Measurements from ENCODE around the gene ENTPD7.

Gene ENTPD7

DNA sequence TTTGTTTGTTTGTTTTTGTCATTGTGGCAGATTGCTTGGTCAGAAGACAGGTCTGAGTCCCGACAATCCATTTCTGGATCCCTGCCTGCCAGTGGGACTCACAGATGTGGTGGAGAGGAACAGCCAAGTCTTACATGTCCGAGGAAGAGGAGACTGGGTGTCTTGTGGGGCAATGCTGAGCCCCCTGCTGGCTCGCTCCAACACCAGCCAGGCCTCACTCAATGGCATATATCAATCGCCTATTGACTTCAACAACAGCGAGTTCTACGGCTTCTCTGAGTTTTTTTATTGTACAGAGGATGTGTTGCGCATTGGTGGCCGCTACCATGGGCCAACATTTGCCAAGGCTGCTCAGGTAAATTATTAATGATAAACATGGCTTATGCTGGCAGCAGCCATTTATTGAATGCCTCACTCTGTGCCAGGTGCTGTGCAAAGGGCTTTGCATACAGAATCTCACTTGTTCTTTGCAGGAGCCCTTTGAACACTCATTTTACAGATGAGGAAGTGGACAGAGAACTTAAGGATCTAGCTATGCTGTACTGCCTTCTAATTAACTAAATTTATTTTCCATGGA is 39.3 kb downstream of the ENTPD7 start:
- Histone ChIP-seq H3K27ac (ENCODE audit: extremely low read depth, low read depth, low read length) (no peak overlapping the region), H3K4me1 (ENCODE audit: control insufficient read depth, insufficient read depth, low read length) (no peaks in the 10 kb centered on the region), H3K4me3 (ENCODE audit: low read depth, low read length) (no peak overlapping the region), H3K36me3 (ENCODE audit: control insufficient read depth in 2 of 2, insufficient read depth in 1 of 2, low read length in 2 of 2) (peaks cover 36 to 69% of the 10 kb centered on the region in 2 experiments), H3K9me3 (ENCODE audit: control insufficient read depth, insufficient read depth, low read depth, low read length) (no peaks in the 10 kb centered on the region)
- TF ChIP-seq ZNF26 (tag by site-specific recombination; IDR thresholded peaks at IDR 0.05): no peak
- TF ChIP-seq ZNF140 (tag by site-specific recombination; IDR thresholded peaks at IDR 0.05): no peak
- TF ChIP-seq YY2 (tag by site-specific recombination; IDR thresholded peaks at IDR 0.05): no peak
- TF ChIP-seq, protein P1, sequence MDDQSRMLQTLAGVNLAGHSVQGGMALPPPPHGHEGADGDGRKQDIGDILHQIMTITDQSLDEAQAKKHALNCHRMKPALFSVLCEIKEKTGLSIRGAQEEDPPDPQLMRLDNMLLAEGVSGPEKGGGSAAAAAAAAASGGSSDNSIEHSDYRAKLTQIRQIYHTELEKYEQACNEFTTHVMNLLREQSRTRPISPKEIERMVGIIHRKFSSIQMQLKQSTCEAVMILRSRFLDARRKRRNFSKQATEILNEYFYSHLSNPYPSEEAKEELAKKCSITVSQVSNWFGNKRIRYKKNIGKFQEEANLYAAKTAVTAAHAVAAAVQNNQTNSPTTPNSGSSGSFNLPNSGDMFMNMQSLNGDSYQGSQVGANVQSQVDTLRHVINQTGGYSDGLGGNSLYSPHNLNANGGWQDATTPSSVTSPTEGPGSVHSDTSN (CRISPR knock-in tag; IDR thresholded peaks at IDR 0.05): no peak
- 0 out of 2 replicates have a peak, but pooled peaks have one; percentile 23 for TF ChIP-seq CTCF (tag by site-specific recombination; IDR thresholded peaks at IDR 0.05)
- ChIA-PET POLR2A (no interaction called here), CTCF (no interaction called here)

- no peaks in the 10 kb centered on the region for H3K9me3 ChIP-seq (ENCODE audit: control insufficient read depth, insufficient read depth, low read depth, low read length)
- ChIA-PET CTCF (interaction anchor here (1.0 to 1.3 kb wide), 2 partner anchors 10 to 11 kb away, joined by 3 read pairs; no protein-coding TSS in a partner anchor), POLR2A (no interaction called here)
- H3K4me1 ChIP-seq (ENCODE audit: control insufficient read depth, insufficient read depth, low read length): no peaks in the 10 kb centered on the region
- no peak overlapping the region for H3K4me3 ChIP-seq (ENCODE audit: low read depth, low read length)
- peaks cover 31 to 90% of the 10 kb centered on the region in 2 experiments for H3K36me3 ChIP-seq (ENCODE audit: control insufficient read depth in 2 of 2, insufficient read depth in 1 of 2, low read length in 2 of 2)
- TF ChIP-seq ZNF114 (tag by site-specific recombination; IDR thresholded peaks at IDR 0.05): no peak
- no peak for TF ChIP-seq KLF8 (tag by site-specific recombination; IDR thresholded peaks at IDR 0.05)
- no peak for TF ChIP-seq KLF17 (tag by site-specific recombination; IDR thresholded peaks at IDR 0.05)
- no peak for TF ChIP-seq OVOL3 (tag by site-specific recombination; IDR thresholded peaks at IDR 0.05)
- no peak for TF ChIP-seq ZSCAN23 (tag by site-specific recombination; IDR thresholded peaks at IDR 0.05)
- TF ChIP-seq ZNF514 (tag by site-specific recombination; IDR thresholded peaks at IDR 0.05): no peak
- no peak for TF ChIP-seq FEZF1 (tag by site-specific recombination; IDR thresholded peaks at IDR 0.05)
- TF ChIP-seq GLI2 (tag by site-specific recombination; IDR thresholded peaks at IDR 0.05; ENCODE audit: borderline replicate concordance, low read depth): no peak
- no peak overlapping the region for H3K27ac ChIP-seq (ENCODE audit: extremely low read depth, low read depth, low read length)
Observed at GRCh38 chr10:99700649-99701048, 41.3 kb downstream of the ENTPD7 start.

GRCh38 chr10:99708428-99709012 is 49.2 kb downstream of the ENTPD7 start:
- H3K9me3 ChIP-seq (ENCODE audit: control insufficient read depth, insufficient read depth, low read depth, low read length): no peaks in the 10 kb centered on the region
- no peaks in the 10 kb centered on the region for H3K4me1 ChIP-seq (ENCODE audit: control insufficient read depth, insufficient read depth, low read length)
- POLR2A ChIA-PET: no interaction called here
- H3K4me3 ChIP-seq (ENCODE audit: low read depth, low read length): no peak overlapping the region
- CTCF ChIA-PET: interaction anchor here (0.7 to 3.1 kb wide), 4 partner anchors 79 to 273 kb away, joined by 3 to 14 read pairs (median 4); no protein-coding TSS in a partner anchor
- peaks cover 19 to 81% of the 10 kb centered on the region in 2 experiments for H3K36me3 ChIP-seq (ENCODE audit: control insufficient read depth in 2 of 2, insufficient read depth in 1 of 2, low read length in 2 of 2)
- no peak overlapping the region for H3K27ac ChIP-seq (ENCODE audit: extremely low read depth, low read depth, low read length)
- TF ChIP-seq ZNF843 (tag by site-specific recombination; IDR thresholded peaks at IDR 0.05): no peak
- TF ChIP-seq ZBTB8A (tag by site-specific recombination; IDR thresholded peaks at IDR 0.05): no peak
- no peak for TF ChIP-seq ZNF416 (tag by site-specific recombination; IDR thresholded peaks at IDR 0.05)
- no peak for TF ChIP-seq ZNF280C (tag by site-specific recombination; IDR thresholded peaks at IDR 0.05)
- no peak for TF ChIP-seq KLF9 (tag by site-specific recombination; IDR thresholded peaks at IDR 0.05; ENCODE audit: low read depth)
- TF ChIP-seq ZNF610 (tag by site-specific recombination; IDR thresholded peaks at IDR 0.05; ENCODE audit: borderline replicate concordance): no peak
- no peak for TF ChIP-seq ZNF174 (tag by site-specific recombination; IDR thresholded peaks at IDR 0.05)
- no peak for TF ChIP-seq SCRT1 (tag by site-specific recombination; IDR thresholded peaks at IDR 0.05; ENCODE audit: borderline replicate concordance)
- no peak for TF ChIP-seq PRDM1 (tag by site-specific recombination; IDR thresholded peaks at IDR 0.05)
- TF ChIP-seq ZNF2 (tag by site-specific recombination; IDR thresholded peaks at IDR 0.05): no peak

Data from HEK293 (cell line).